ENCODE measurements around the gene USH1G. TPM values are rescaled to one million over a fixed set of nuclear protein-coding genes. Genes with fewer than 3 reads are reported as not detected.

Gene USH1G
- total RNA-seq, 1 experiment from 2014 or later = 2.7 TPM

GRCh38 chr17:74945543-74945942 is 22.5 kb upstream of the USH1G start:
- Histone ChIP-seq H4K5ac (ENCODE audit: insufficient read length, low read depth, low read length) (no peak overlapping the region), H3K79me1 (ENCODE audit: insufficient read depth, low read depth, low read length, poor library complexity, severe bottlenecking) (no peaks in the 10 kb centered on the region), H3K27ac (ENCODE audit: insufficient read length, low read depth, low read length) (no peak overlapping the region), H2BK12ac (ENCODE audit: insufficient read length, low read depth, low read length) (no peak overlapping the region), H3K79me2 (ENCODE audit: insufficient read depth, low read length) (no peaks in the 10 kb centered on the region), H3K4me1 (ENCODE audit: insufficient read depth, low read length) (no peaks in the 10 kb centered on the region; the same call in 1 of the 2 replicates), H3K9me3 (ENCODE audit: control insufficient read depth, low read depth, low read length) (no peaks in the 10 kb centered on the region), H3K23ac (ENCODE audit: insufficient read length, low read depth, low read length) (no peak overlapping the region), H2AK5ac (ENCODE audit: insufficient read length, low read length) (no peak overlapping the region), H2AFZ (ENCODE audit: low read length) (no peak overlapping the region), H3K14ac (ENCODE audit: insufficient read depth, low read length) (no peak overlapping the region), H3K9ac (ENCODE audit: extremely low read depth, insufficient read length, low read length) (no peak overlapping the region), H2BK120ac (ENCODE audit: low read depth, low read length, poor library complexity, severe bottlenecking) (no peak overlapping the region), H2BK15ac (ENCODE audit: low read depth, low read length) (no peak overlapping the region), H2BK20ac (ENCODE audit: low read depth, low read length, poor library complexity, severe bottlenecking) (no peak overlapping the region), H3K27me3 (ENCODE audit: insufficient read depth, low read length) (no peaks in the 10 kb centered on the region; the same call in 1 of the 2 replicates), H2BK5ac (ENCODE audit: insufficient read length, low read length) (no peak overlapping the region), H3T11ph (ENCODE audit: low read length) (no peak overlapping the region), H3K56ac (ENCODE audit: insufficient read length, low read depth, low read length) (no peak overlapping the region), H4K8ac (replicated peaks; ENCODE audit: insufficient read length, low read depth, low read length) (no peak overlapping the region), H3K23me2 (ENCODE audit: insufficient read length, low read depth, low read length, poor library complexity, severe bottlenecking) (no peaks in the 10 kb centered on the region), H3K4ac (ENCODE audit: low read depth, low read length) (no peak overlapping the region), H3K4me2 (ENCODE audit: insufficient read depth, insufficient read length, low read length) (no peak overlapping the region), H3K18ac (ENCODE audit: insufficient read length, low read depth, low read length) (no peak overlapping the region), H4K20me1 (ENCODE audit: control insufficient read depth, insufficient read depth, insufficient read length) (no peaks in the 10 kb centered on the region), H4K91ac (ENCODE audit: insufficient read length, low read depth, low read length) (no peak overlapping the region)
- Mint-ChIP-seq H3K4me1 (peaks cover 22 to 31% of the 10 kb centered on the region in 2 experiments), H3K4me3 (no peak overlapping the region), H3K36me3 (ENCODE audit: insufficient read depth in 1 of 3, low read depth in 3 of 3) (no peaks in the 10 kb centered on the region), H3K27me3 (ENCODE audit: low read depth) (peaks cover 43% of the 10 kb centered on the region), H3K9me3 (no peaks in the 10 kb centered on the region), H3K27ac (no peak overlapping the region)
- TF ChIP-seq CTCF (conservative IDR thresholded peaks at IDR 0.05) = no peak
- no CpG with 5 or more reads among the region's 6 CpGs for WGBS (ENCODE audit: extremely low coverage, insufficient read length, low lambda C conversion rate)
- DNase-seq = no peak

All from H9 (cell line).